HG02840 (cell line): Measurements from ENCODE around the gene GJA10.
A peak's percentile ranks its signal among the peaks of the same experiment; 100 is the strongest.
"Not testable (repeated sequence)": the region's sequence is repeated elsewhere in the genome, so short reads cannot be mapped to it uniquely, and the experiment has no call there.

Experiments used
- ATAC-seq: cut with Tn5 transposase; IDR thresholded peaks from one replicate; pipeline ENCODE4 v1.9.1; 2021; ENCODE audit warnings: mild to moderate bottlenecking, moderate library complexity, moderate number of reproducible peaks; ENCODE audit not compliant: unreplicated experiment, low FRiP score

Gene GJA10

DNA sequence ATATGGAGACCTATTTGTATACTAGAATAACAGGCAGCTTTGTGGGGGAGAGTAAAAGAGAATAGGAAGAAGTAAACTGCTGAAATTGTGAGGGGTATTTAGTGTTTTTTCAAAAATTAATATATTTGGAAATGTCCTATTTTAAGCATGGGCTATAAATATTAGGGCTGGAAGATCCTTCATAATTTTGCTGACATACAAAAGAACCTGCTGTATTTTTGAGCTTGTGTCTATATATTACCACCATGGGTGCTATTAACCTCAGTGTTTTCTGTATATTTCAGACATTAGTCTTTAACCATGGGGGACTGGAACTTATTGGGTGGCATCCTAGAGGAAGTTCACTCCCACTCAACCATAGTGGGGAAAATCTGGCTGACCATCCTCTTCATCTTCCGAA, at the start of gene GJA10:
GJA10 (plus strand) TSS at position 301 of the 400 bp plus-strand sequence; CDS start at position 301, 0 bp downstream.
- ATAC-seq = no peak

DNA sequence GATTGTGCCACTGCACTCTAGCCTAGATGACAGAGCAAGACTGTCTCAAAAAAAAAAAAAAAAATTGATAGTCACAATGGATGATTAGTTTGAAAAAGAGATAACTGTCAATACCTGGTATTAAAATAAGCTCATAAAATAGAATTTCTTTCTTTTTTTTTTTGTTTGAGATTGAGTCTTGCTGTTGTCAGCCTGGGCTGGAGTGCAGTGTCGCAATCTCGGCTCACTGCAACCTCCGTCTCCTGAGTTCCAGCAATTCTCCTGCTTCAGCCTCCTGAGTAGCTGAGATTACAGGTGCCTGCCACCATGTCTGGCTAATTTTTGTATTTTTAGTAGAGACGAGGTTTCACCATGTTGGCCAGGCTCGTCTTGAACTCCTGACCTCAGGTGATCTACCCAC, 46.8 kb upstream of the GJA10 start:
- not testable (repeated sequence) for ATAC-seq

DNA sequence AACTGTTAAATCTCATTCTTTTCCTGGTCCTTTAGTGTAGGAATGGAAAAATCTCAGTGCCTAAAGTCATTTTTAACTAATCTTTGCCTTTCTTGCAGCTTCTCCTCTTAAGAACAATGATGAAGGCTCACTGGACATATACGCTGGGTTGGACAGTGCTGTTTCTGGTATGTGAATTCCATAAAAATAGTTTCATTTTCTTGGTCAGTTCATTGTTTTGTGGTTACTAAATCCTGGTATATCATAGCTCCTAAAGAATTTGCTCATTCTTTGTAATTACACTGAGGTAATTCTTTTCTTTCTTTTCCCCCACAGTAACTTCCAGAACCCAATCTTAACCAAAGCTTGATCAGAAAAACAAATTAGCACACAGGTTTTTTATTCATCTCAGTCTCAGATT, 41.2 kb upstream of the GJA10 start:
- no peak for ATAC-seq

DNA sequence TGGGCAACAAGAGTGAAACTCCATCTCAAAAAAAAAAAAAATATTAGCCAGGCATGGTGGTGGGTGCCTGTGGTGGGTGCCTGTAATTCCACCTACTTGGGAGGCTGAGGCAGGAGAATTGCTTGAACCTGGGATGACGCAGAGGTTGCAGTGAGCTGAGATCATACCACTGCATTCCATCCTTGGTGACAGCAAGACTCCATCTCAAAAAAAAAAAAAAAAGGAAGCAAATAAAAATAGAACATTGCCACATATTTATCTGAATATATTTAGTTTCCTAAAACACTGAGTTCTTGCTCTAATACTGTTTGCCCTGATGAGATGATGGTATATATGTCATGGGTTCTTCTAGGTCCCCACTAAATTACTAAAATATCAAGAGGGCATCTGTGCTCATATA, 36.2 kb upstream of the GJA10 start:
- ATAC-seq = no peak

DNA sequence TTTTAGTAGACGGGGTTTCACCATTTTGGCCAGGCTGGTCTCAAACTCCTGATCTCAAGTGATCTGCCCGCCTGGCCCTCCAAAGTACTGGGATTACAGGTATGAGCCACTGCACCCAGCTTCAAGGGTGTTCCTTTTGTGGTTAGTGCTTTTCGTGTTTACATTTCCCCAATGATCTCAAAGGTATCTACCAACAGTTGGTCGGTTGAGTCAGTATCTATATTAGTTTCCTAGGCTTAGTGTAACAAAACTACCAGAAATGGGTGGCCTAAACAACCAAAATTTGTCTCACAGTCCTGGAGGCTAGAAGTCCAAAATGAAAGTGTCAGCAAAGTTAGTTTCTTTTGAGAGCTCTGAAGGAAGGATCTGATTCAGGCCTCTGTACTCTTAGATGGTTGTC, 34.5 kb upstream of the GJA10 start:
- ATAC-seq = no peak

DNA sequence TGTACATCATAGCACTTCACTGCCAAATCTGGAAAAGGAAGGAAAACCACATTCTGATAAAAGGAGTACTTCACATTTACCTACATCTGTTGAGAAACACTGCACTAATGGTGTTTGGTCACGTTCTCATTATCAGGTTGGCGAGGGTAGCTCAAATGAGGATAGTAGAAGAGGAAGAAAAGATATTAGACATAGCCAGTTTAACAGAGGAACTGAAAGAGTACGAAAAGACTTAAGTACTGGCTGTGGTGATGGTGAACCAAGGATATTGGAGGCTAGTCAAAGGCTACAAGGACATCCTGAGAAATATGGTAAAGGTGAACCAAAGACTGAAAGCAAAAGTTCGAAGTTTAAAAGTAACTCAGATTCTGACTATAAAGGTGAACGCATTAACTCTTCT, 32.0 kb upstream of the GJA10 start:
- ATAC-seq = peak; percentile 58

DNA sequence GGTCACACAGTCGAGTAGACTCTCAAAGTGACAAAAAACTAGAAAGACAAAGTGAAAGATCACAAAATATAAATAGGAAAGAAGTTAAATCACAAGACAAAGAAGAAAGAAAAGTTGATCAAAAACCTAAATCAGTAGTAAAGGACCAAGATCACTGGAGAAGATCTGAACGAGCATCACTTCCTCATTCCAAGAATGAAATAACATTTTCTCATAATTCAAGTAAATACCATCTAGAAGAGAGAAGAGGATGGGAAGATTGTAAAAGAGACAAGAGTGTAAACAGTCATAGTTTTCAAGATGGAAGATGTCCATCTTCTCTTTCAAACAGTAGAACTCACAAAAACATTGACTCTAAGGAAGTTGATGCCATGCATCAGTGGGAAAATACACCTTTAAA, 31.6 kb upstream of the GJA10 start:
- peak; percentile 15 for ATAC-seq

DNA sequence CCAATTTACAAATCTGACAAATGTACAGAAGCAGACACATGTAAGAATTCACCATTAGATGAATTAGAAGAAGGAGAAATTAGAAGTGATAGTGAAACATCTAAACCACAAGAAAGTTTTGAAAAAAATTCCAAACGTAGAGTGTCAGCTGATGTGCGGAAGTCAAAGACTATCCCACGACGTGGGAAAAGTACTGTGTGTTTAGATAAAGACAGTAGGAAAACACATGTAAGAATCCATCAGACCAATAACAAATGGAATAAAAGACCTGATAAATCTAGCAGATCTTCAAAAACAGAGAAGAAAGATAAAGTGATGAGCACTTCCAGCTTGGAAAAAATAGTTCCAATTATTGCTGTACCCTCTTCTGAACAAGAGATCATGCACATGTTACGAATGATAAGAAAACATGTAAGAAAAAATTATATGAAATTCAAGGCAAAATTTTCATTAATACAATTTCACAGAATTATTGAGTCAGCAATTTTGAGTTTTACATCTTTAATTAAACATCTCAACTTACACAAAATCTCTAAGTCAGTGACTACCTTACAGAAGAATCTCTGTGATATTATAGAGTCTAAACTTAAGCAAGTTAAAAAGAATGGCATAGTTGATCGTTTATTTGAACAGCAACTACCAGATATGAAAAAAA, 28.1 kb upstream of the GJA10 start:
- ATAC-seq = no peak

DNA sequence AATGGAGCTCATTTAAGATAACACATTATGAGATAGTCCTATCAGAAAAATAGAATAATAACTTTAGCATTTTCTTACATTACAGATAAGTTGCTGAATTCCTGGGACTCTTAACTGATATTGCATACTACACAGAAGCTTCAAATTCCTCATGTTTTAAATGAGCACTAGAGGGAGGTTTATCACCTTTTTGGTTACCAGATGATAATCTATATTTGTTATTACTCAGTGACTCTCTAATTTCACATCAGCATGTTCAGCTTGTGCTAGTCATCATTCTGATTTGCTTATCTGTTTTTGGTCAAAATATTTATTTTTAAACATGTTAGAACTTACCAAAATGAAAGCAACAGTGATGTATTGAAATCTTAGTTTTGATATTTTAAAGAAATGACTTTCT, 20.5 kb upstream of the GJA10 start:
- ATAC-seq = no peak

DNA sequence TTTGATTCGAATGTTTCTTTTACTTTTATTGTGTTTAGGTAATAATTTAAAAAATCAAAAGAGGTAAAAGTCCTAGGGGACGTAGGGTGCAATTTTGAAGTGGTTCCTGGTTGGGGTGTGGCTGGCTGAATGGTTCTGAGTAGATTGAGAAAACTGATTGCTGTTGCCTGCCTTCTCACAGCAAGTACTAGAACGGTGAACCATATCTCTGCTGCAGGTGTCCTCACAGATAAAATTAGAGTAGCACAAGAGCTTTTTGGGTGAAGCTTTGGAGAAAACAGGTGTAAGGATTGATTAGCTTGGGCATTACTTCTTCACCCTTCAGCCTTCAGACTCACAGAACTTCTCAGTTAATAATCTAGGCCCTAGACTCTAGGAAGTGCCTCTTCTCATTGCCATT, 19.8 kb upstream of the GJA10 start:
- ATAC-seq = no peak

DNA sequence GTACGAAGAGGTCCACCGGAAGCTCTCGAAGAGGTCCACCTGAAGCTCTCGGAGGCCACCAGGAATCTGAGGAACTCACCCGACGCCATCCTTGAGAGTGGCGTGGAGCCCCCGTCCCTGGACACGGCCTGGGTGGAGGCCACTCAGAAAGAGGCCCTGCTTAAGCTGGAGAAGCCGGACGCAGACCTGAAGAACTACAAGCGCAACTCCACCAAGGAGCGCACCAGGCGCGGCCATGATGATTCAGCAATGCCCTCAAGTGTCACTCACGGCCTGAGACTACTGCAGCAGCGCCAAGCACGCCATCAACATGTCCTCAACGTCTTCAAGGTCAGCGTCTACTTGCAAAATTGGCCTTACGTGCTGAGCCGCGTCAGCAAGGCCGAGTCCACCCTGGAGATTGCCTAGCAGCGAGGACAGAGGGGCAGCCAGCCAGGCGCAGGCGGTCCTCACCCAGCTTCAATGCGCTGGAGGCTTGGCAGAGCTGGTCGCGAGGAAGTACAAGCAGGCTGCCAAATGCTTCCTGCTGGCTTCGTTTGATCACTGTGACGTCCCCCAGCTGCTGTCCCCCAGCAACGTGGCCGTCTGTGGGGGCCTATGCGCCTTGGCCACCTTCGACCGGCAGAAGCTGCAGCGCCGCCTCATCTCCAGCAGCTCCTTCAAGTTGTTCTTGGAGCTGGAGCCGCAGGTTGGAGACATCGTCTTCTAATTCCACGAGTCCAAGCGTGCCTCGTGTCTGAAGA, 7.7 kb upstream of the GJA10 start:
- no peak for ATAC-seq

DNA sequence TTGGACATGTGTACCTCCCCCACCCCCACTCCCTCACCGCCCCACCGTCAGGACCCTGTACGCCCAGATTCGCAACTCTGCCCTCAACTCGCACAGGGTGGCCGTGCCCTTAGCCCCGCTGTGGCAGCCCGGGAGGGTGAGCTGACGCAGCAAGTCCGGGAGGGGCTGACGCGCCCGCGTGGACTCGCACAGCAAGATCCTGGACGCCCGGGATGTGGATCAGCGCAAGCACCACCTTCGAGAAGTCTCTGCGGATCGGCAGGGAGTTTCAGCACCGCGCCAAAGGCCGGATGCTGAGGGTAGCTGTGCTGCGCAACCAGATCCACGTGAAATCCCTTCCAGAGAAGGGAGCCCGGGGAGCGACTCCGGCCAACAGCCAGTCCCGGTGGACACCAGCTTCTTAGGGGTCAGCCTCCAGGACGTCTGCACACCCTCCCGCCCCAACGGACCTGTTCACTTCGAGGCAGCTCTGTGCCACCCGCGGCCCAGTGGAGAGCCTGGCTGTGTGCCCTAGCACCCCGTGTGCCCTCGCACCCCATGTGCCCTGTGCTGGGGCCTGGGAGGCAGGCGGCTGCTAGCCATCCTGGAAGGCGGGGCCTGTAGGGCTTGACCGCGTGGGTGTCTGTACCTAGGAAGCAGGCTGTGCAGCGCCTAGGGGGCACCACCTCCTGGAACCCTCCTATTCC, 6.7 kb upstream of the GJA10 start:
- ATAC-seq = no peak

DNA sequence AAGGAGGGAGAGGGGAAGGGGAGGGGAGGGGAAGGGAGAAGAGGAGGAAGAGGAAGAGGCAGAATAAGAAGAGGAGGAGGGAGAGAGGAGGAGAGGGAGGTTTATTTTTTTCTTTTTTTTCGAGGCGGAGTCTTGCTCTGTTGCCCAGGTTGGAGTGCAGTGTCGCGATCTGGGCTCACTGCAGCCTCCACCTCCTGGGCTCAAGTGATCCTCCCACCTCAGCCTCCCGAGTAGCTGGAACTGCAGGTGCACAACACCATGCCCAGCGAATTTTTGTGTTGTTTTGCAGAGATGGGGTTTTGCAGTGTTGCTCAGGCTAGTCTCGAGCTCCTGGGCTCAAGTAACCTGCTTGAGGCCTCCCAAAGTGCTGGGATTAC, 6.1 kb upstream of the GJA10 start:
- no peak for ATAC-seq

DNA sequence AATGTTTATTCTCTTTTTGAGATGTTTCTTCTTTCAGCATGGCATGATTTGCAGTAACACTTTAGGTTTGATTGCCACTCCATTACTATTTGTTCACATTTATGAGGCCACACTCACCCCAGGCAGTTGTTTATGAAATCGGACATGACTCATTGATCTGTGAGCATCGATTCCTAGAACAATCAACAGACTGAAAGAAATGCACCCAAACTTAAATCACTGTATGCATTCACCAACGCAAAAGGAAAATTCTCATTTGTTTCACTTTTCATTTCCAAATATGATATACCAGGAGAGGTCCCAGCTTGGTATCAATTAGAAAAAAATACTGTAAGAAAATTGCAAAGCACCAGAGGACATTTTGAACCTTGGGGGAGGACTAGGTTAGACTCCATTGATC, 5.4 kb upstream of the GJA10 start:
- ATAC-seq = no peak

DNA sequence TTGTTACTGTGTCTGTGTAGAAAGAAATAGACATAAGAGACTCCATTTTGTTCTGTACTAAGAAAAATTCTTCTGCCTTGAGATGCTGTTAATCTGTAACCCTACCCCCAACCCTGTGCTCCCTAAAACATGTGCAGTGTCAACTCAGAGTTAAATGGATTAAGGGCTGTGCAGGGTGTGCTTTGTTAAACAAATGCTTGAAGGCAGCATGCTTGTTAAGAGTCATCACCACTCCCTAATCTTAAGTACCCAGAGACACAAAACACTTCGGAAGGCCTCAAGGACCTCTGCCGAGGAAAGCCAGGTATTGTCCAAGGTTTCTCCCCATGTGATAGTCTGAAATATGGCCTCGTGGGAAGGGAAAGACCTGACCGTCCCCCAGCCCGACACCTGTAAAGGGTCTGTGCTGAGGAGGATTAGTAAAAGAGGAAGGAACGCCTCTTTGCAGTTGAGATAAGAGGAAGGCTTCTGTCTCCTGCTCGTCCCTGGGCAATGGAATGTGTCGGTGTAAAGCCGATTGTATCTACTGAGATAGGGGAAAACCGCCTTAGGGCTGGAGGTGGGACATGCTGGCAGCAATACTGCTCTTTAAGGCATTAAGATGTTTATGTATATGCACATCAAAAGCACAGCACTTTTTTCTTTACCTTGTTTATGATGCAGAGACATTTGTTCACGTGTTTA, 3.3 kb upstream of the GJA10 start:
- not testable (repeated sequence) for ATAC-seq

DNA sequence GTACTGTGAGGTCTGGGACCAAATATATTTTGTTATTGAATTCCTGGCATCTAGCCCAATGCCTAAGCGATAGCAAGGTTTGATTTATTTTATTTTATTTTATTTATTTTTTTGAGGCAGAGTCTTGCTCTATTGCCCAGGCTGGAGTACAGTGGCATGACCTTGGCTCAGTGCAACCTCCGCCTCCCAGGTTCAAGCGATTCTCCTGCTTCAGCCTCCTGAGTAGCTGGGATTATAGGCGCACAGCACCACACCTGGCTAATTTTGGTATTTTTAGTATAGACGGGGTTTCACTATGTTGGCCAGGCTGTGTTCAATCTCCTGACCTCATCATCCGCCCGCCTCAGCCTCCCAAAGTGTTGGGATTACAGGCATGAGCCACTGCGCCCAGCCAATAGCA, 1.7 kb upstream of the GJA10 start:
- ATAC-seq = not testable (repeated sequence)

DNA sequence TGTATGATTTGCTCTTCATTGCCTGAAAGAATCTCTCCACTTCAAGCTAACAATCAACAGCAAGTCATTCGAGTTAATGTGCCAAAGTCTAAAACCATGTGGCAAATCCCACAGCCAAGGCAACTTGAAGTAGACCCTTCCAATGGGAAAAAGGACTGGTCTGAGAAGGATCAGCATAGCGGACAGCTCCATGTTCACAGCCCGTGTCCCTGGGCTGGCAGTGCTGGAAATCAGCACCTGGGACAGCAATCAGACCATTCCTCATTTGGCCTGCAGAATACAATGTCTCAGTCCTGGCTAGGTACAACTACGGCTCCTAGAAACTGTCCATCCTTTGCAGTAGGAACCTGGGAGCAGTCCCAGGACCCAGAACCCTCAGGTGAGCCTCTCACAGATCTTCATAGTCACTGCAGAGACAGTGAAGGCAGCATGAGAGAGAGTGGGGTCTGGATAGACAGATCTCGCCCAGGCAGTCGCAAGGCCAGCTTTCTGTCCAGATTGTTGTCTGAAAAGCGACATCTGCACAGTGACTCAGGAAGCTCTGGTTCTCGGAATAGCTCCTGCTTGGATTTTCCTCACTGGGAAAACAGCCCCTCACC, 1.1 kb downstream of the GJA10 start:
- ATAC-seq = no peak

DNA sequence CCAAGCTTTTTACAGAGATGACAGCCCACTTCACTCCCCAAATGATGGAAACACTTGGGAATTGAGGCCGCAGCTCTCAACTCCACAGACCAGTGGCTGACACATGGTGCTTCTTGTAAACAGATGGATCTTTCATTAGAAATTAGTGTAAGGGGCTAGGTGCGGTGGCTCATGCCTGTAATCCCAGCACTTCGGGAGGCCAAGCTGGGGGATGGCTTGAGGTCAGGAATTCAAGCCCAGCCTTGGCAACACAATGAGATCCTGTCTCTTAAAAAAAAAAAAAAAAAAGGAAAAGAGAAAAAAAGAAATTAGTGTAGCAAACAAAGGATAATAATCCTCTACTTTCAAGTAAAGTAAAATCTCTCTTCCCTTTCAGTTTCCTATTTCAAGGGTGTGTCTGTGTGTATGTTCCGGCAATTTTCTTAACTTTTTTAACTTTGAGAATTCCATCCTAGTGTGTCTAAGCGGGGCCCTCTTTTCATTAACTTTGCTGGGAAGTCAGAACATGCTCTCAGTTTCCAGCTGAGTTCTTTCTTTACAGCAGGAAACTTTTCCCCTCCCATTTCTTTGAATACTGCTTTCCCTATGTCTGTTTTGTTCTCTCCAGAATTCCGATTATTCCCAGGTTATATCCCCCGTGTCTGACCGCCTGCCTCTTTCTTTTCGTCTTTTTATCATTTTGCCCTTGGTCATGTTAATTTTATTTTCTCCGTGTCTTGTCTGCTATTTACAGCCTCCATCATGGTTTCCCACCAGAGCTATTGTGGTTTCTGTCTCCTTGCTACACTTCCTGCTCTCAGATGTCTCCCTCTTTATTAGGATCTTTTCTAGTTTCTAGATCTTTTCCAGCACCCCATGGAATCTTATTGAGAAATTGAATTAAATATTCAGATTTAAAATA, 16.0 kb downstream of the GJA10 start:
- ATAC-seq = not testable (repeated sequence)

DNA sequence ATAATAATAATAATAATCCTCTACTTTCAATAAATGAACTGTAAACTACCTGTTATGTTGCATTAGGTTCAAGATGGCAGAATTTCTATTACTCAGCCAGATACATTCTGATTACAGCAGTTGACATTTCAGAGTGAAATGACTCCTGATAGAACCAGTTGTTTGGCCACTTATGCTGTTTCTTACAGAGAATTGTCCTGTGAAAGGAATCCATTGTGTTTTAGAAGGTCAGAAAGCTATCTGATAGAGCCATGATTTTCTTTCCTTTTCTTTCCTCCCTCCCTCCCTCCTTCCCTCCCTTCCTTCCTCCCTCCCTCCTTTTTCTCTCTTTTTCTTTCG, 16.6 kb downstream of the GJA10 start:
- no peak for ATAC-seq
